ENCODE results near the gene SMARCA5. TPM values are rescaled to one million over a fixed set of nuclear protein-coding genes. Genes with fewer than 3 reads are reported as not detected.

The SMARCA5 gene
- total RNA-seq, 2 experiments from 2014 or later: 61.2 to 62.1 TPM

- Mint-ChIP-seq H3K27me3 (no peaks in the 10 kb centered on the region), H3K4me3 (peak overlapping the region; percentile 77), H3K36me3 (ENCODE audit: low read depth) (peaks cover 4% of the 10 kb centered on the region), H3K4me1 (ENCODE audit: low read depth) (peaks cover 26% of the 10 kb centered on the region), H3K27ac (peak overlapping the region; percentile 81), H3K9me3 (no peaks in the 10 kb centered on the region)
- ATAC-seq (peak; percentile 9), DNase-seq (peak; percentile 24)
- ChIA-PET CTCF (interaction anchor here (1.1 to 2.8 kb wide), 5 partner anchors 9 to 584 kb away, joined by 3 to 22 read pairs (median 9); partner anchors contain the start of gene SMARCA5), POLR2A (no interaction called here)
- intact Hi-C loops (cut with micrococcal nuclease): no loop called here
- TF ChIP-seq, protein P1, sequence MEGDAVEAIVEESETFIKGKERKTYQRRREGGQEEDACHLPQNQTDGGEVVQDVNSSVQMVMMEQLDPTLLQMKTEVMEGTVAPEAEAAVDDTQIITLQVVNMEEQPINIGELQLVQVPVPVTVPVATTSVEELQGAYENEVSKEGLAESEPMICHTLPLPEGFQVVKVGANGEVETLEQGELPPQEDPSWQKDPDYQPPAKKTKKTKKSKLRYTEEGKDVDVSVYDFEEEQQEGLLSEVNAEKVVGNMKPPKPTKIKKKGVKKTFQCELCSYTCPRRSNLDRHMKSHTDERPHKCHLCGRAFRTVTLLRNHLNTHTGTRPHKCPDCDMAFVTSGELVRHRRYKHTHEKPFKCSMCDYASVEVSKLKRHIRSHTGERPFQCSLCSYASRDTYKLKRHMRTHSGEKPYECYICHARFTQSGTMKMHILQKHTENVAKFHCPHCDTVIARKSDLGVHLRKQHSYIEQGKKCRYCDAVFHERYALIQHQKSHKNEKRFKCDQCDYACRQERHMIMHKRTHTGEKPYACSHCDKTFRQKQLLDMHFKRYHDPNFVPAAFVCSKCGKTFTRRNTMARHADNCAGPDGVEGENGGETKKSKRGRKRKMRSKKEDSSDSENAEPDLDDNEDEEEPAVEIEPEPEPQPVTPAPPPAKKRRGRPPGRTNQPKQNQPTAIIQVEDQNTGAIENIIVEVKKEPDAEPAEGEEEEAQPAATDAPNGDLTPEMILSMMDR (IDR thresholded peaks at IDR 0.05): no peak
These were observed 46.2 kb downstream of the SMARCA5 start for GRCh38 chr4:143559757-143560147.

- no peaks in the 10 kb centered on the region for H3K27me3 Mint-ChIP-seq
- peaks cover 19% of the 10 kb centered on the region for H3K4me1 Mint-ChIP-seq (ENCODE audit: low read depth)
- H3K4me3 Mint-ChIP-seq: no peak overlapping the region
- ATAC-seq (peak; percentile 65), DNase-seq (no peak)
- TF ChIP-seq, protein P1 (IDR thresholded peaks at IDR 0.05): no peak
- ChIA-PET POLR2A (no interaction called here), CTCF (no interaction called here)
- intact Hi-C loops (cut with micrococcal nuclease): no loop called here
- no peak overlapping the region for H3K27ac Mint-ChIP-seq
- no peaks in the 10 kb centered on the region for H3K9me3 Mint-ChIP-seq
- peaks cover 12% of the 10 kb centered on the region for H3K36me3 Mint-ChIP-seq (ENCODE audit: low read depth)
These were observed 51.0 kb downstream of the SMARCA5 start for GRCh38 chr4:143564472-143564871.

GRCh38 chr4:143575331-143575730, 61.8 kb downstream of the SMARCA5 start:
- ChIA-PET POLR2A (no interaction called here), CTCF (no interaction called here)
- no peak for ATAC-seq

GRCh38 chr4:143581331-143581946, 67.9 kb downstream of the SMARCA5 start:
- ChIA-PET CTCF (interaction anchor here (1.0 to 1.7 kb wide), 2 partner anchors 11 to 23 kb away, joined by 3 to 4 read pairs; no protein-coding TSS in a partner anchor), POLR2A (no interaction called here)
- intact Hi-C loops (cut with micrococcal nuclease): no loop called here
- TF ChIP-seq, protein P1 (IDR thresholded peaks at IDR 0.05): no peak
- DNase-seq (no peak), ATAC-seq (no peak)
- H3K4me1 Mint-ChIP-seq (ENCODE audit: low read depth): no peaks in the 10 kb centered on the region
- H3K36me3 Mint-ChIP-seq (ENCODE audit: low read depth): peaks cover 2% of the 10 kb centered on the region
- no peak overlapping the region for H3K27ac Mint-ChIP-seq
- peaks cover 12% of the 10 kb centered on the region for H3K9me3 Mint-ChIP-seq
- H3K27me3 Mint-ChIP-seq: no peaks in the 10 kb centered on the region
- H3K4me3 Mint-ChIP-seq: no peak overlapping the region

More at GRCh38 chr4:143575331-143575730, 61.8 kb downstream of the SMARCA5 start:
- no peaks in the 10 kb centered on the region for H3K4me1 Mint-ChIP-seq (ENCODE audit: low read depth)
- no peak overlapping the region for H3K27ac Mint-ChIP-seq
- no peak for DNase-seq
- H3K4me3 Mint-ChIP-seq: no peak overlapping the region
- no peaks in the 10 kb centered on the region for H3K27me3 Mint-ChIP-seq
- no peaks in the 10 kb centered on the region for H3K9me3 Mint-ChIP-seq
- TF ChIP-seq, protein P1 (IDR thresholded peaks at IDR 0.05): no peak
- peaks cover 1% of the 10 kb centered on the region for H3K36me3 Mint-ChIP-seq (ENCODE audit: low read depth)
- intact Hi-C loops (cut with micrococcal nuclease): no loop called here

GRCh38 chr4:143585548-143585947, 72.0 kb downstream of the SMARCA5 start:
- Mint-ChIP-seq H3K4me1 (ENCODE audit: low read depth) (no peaks in the 10 kb centered on the region), H3K36me3 (ENCODE audit: low read depth) (peaks cover 2% of the 10 kb centered on the region), H3K4me3 (no peak overlapping the region), H3K27ac (no peak overlapping the region), H3K27me3 (no peaks in the 10 kb centered on the region), H3K9me3 (peaks cover 12% of the 10 kb centered on the region)
- ChIA-PET CTCF (interaction anchor here (0.6 kb wide), 1 partner anchor 437 kb away, joined by 3 read pairs; no protein-coding TSS in a partner anchor), POLR2A (no interaction called here)
- ATAC-seq (no peak), DNase-seq (no peak)
- TF ChIP-seq, protein P1 (IDR thresholded peaks at IDR 0.05): no peak
- intact Hi-C loops (cut with micrococcal nuclease): no loop called here
